Aorta (tissue), 5 donors: ENCODE results near the gene METTL23. TPM values are rescaled to one million over a fixed set of nuclear protein-coding genes. Genes with fewer than 3 reads are reported as not detected.
A peak's percentile ranks its signal among the peaks of the same experiment; 100 is the strongest.
"Not testable (repeated sequence)": the region's sequence is repeated elsewhere in the genome, so short reads cannot be mapped to it uniquely, and the experiment has no call there.

Source experiments
- ATAC-seq: fragments of 200-7000 bp; cut with Tn5 transposase; one replicate; pipeline ENCODE4 v1.9.1; 2022; ENCODE audit warnings: moderate library complexity; ENCODE audit not compliant: low FRiP score
- DNase-seq, 2 donors: peaks; one replicate each; pipeline ENCODE4 v3.0.0-alpha.2; 2020
- H3K27ac ChIP-seq, 2 donors: one replicate each; pipeline ENCODE4 v1.5.1; 2013; ENCODE audit warnings: low read length in 2 of 2, mild to moderate bottlenecking in 2 of 2, moderate library complexity in 2 of 2, control low read depth in 1 of 2, inconsistent platforms in 1 of 2, low read depth in 1 of 2
- H3K27me3 ChIP-seq, 2 donors: one replicate each; pipeline ENCODE4 v1.6.1; 2013; ENCODE audit warnings: control low read depth in 1 of 2, low read length in 1 of 2, mild to moderate bottlenecking in 1 of 2, moderate library complexity in 1 of 2; ENCODE audit not compliant: insufficient read depth in 2 of 2, control insufficient read depth in 1 of 2
- H3K36me3 ChIP-seq, 2 donors: one replicate each; pipeline ENCODE4 v1.6.1; 2013; ENCODE audit warnings: control low read depth in 1 of 2, low read length in 1 of 2, mild to moderate bottlenecking in 1 of 2; ENCODE audit not compliant: insufficient read depth in 2 of 2, control insufficient read depth in 1 of 2
- H3K4me1 ChIP-seq, 2 donors: one replicate each; pipeline ENCODE4 v1.6.1; 2013; ENCODE audit warnings: low read length in 2 of 2, control low read depth in 1 of 2, mild to moderate bottlenecking in 1 of 2, moderate library complexity in 1 of 2; ENCODE audit not compliant: insufficient read depth in 2 of 2, control insufficient read depth in 1 of 2
- H3K4me3 ChIP-seq, 2 donors: one replicate each; pipeline ENCODE4 v1.5.1; 2013; ENCODE audit warnings: low read length in 2 of 2, control low read depth in 1 of 2, mild to moderate bottlenecking in 1 of 2
- H3K9me3 ChIP-seq: one replicate; pipeline ENCODE4 v1.6.1; 2013; ENCODE audit warnings: mild to moderate bottlenecking, low read length; ENCODE audit not compliant: control insufficient read depth
- WGBS, 2 donors: extraction: QIAGEN DNeasy Blood & Tissue Kit; methylation state at CpG; one replicate each; pipeline ENCODE4 v1.1.7; 2013; 5-methylcytosine and 5-hydroxymethylcytosine counted together
- intact Hi-C, 2 donors: fragments of 100-400 bp; cut with DNase I; formaldehyde crosslinking; loops; one replicate each; pipeline versions ENCODE4 v1.14.2 to v1.15.0; 2022
- polyA plus RNA-seq, 2 donors: library from polyadenylated mRNA; stranded (reverse); fragments of 200-250 nt; gene quantifications; one replicate each; pipeline ENCODE4 v1.2.3, GENCODE V29; 2013
- total RNA-seq, 2 donors: library from RNA; stranded (reverse); fragmentation: NEBNext Ultra II Directional; extraction: Animal tissue kit (Norgen Biotek cat#: 25700); gene quantifications; one replicate each; pipeline ENCODE4 v1.2.1, GENCODE V29; 2021
- donor health status: healthy with polysubstance abuse.
- donor health status: Bipolar disorder and iron deficiency.
- donor health status: DM: no; HTN: no; CAD: no.
- donor health status: DM: no; HTN: no; CAD: no.
- donor health status: DM: yes; HTN: yes; CAD: no.

Gene METTL23
- total and polyA plus RNA-seq, 4 donors = 26.8 to 37.5 (median 28.2) TPM

DNA sequence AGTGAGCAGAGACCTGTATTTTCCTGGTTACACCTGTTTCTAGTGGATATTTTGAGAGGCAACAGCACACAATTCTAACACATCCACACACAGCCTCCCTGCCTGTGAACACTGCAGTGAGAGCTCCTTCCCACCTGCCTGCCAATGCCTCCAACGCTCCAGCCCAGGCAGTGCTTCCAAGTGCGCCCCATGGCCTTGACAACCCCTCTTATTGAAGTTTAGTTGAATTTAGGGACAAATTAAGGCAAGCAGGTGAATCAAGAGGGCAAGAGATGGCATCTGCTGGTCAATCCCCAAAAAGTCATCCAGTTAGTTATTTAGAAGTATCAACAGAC, 11.2 kb upstream of the METTL23 start:
- Histone ChIP-seq H3K36me3 (peaks cover 4 to 14% of the 10 kb centered on the region in 2 donors), H3K27me3 (no peaks in the 10 kb centered on the region), H3K27ac (no peak overlapping the region), H3K4me3 (no peak overlapping the region), H3K4me1 (no peaks in the 10 kb centered on the region), H3K9me3 (no peaks in the 10 kb centered on the region)
- intact Hi-C loops = loop anchor here (2.0 to 10.0 kb wide), 4 partner anchors 27 to 191 kb away; no protein-coding TSS in a partner anchor
- DNase-seq (no peak), ATAC-seq (no peak)
- WGBS, 2 donors = 80 to 83% methylated on average over 2 of the region's 2 CpGs

DNA sequence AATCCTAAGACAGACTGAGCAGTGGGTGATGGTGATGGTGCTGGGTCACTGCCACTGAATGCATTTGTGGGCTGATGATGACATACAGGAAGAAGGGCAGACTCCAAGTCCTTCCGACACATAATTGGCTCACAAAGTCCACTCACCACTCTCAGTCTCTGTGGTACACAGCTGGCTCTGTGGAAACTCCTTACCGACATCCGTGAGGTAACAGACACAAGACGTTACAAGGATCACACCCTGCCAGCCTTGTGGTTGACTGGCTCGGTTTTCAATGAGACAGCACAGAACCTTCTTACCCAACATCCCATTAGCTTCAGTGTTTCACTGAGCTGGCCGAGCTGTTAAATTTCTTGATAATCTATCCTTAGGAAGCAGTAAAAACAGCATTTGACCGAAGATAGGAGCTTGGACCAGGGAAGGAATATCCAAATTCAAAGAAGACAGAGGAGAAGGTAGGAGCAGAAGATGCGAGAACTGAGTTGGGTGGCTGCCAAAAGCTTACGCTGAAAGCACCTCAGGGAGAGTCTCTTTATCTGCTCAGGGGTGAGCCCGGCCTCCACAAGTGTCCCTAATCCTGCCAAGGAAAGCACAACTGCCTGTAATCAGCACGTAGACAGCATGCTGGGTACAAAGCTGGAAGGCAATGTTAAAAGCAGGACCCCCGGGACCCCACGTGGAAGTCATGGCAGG, 10.3 kb upstream of the METTL23 start:
- no peak overlapping the region for H3K4me3 ChIP-seq
- ATAC-seq = peak; percentile 34
- intact Hi-C loops = loop anchor here (5.0 to 10.0 kb wide), 3 partner anchors 44 to 191 kb away; no protein-coding TSS in a partner anchor
- H3K27me3 ChIP-seq = no peaks in the 10 kb centered on the region
- H3K27ac ChIP-seq = peak overlapping the region in 1 of 2 donors; percentile 61
- WGBS, 2 donors = 45 to 50% methylated on average over 13 of the region's 13 CpGs
- peak in 1 of 2 donors; percentile 79 for DNase-seq
- no peaks in the 10 kb centered on the region for H3K4me1 ChIP-seq
- peaks cover 4 to 17% of the 10 kb centered on the region in 2 donors for H3K36me3 ChIP-seq
- no peaks in the 10 kb centered on the region for H3K9me3 ChIP-seq

DNA sequence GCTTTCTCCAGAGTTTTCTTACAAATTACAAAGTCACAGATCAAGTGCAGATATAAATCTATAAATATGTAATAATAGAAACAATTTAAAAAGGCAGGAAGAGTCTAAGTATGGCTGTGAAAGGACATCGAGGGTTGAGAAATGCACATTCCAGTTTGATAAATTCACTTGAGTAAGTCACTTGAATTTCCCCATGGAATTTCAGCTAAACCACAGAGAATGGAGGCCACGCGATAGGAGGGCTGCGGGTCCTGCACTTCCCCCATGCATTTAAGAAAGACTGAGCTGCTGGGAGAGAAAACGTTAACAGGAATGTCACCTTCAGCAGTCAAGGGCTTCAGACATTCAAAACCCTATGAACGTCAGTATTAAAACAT, 9.8 kb upstream of the METTL23 start:
- no peak for ATAC-seq
- H3K27ac ChIP-seq = peak overlapping the region in 1 of 2 donors; percentile 61
- H3K36me3 ChIP-seq = peaks cover 4 to 17% of the 10 kb centered on the region in 2 donors
- no peaks in the 10 kb centered on the region for H3K9me3 ChIP-seq
- intact Hi-C loops = loop anchor here (5.0 to 10.0 kb wide), 3 partner anchors 45 to 192 kb away; no protein-coding TSS in a partner anchor
- no peak overlapping the region for H3K4me3 ChIP-seq
- no peak for DNase-seq
- H3K4me1 ChIP-seq = no peaks in the 10 kb centered on the region
- 42 to 51% methylated on average over 6 of the region's 6 CpGs for WGBS, 2 donors
- H3K27me3 ChIP-seq = no peaks in the 10 kb centered on the region

DNA sequence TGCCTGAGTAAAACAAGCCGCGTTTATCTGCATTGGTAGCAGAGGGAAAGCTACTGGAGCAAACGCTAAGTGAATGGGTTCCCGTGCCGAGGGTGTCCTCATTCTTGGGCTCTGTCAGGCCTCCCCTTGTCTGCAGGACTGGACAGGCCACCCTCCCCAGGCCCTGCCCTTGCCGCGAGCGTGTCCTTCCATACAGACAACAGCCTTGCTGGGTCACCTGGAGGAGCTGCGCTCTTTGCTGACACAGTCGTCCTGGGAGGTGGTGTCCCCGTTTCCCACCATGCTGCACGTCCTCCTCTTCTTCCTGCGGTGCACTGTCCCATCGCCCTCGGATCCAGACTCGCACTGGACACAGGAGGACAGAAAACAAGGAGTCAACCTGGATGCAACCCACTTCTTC, 8.1 kb upstream of the METTL23 start:
- no peak overlapping the region for H3K4me3 ChIP-seq
- WGBS, 2 donors = 85 to 87% methylated on average over 16 of the region's 16 CpGs

DNA sequence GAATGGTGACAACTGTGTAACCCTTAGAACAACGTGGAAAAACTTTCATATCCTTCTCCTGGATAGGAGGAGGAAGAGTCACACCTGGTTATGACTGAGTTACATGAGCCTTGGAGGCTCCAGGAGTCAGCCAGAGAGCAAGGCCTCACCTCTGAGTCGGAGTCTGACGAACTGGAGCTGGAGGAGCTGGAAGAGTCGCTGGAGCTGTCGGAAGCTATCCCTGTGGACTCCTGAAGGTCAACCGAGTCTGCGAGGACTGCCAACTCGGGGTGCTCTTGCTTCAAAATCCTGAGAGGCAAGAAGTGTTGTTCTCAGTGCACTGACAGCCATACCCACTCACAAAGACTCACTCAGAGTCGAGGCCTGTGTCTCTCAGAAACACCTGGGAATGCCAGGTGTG, 6.4 kb upstream of the METTL23 start:
- WGBS, 2 donors = 91 to 95% methylated on average over 9 of the region's 9 CpGs
- Histone ChIP-seq H3K9me3 (no peaks in the 10 kb centered on the region), H3K4me3 (no peak overlapping the region), H3K4me1 (peaks cover 0 to 3% of the 10 kb centered on the region in 2 donors), H3K27me3 (no peaks in the 10 kb centered on the region), H3K36me3 (peaks cover 4 to 19% of the 10 kb centered on the region in 2 donors), H3K27ac (no peak overlapping the region)
- DNase-seq (no peak), ATAC-seq (no peak)
- intact Hi-C loops = loop anchor here in 1 of 2 donors (2.0 kb wide), 1 partner anchor 163 kb away; no protein-coding TSS in a partner anchor

More for the DNA sequence above, 8.1 kb upstream of the METTL23 start:
- no peak overlapping the region for H3K27ac ChIP-seq
- no peak for ATAC-seq
- no peaks in the 10 kb centered on the region for H3K9me3 ChIP-seq
- intact Hi-C loops = loop anchor here (5.0 to 10.0 kb wide), 3 partner anchors 46 to 194 kb away; no protein-coding TSS in a partner anchor
- H3K4me1 ChIP-seq = no peaks in the 10 kb centered on the region
- H3K27me3 ChIP-seq = no peaks in the 10 kb centered on the region
- peaks cover 4 to 19% of the 10 kb centered on the region in 2 donors for H3K36me3 ChIP-seq
- no peak for DNase-seq

DNA sequence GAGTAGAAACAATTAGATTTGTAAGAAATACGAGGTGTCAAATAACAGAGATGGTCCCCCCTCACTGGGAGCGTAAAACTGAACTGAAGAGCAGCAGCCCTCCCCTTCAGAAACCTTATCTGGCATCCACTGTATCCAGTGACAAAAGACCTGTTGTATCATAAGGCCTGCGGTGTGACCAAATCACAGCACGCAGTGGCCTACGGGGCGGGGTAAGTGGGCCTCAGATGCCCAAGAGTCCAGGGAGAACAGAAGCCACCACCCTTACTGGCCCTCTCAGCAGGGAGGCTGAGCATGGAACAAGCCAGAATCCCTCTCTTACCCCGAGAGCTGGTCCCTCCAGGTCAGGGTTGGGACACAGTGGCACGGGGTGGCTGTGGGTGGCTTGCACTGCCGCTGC, 5.7 kb upstream of the METTL23 start:
- Histone ChIP-seq H3K27ac (no peak overlapping the region), H3K4me1 (peaks cover 0 to 3% of the 10 kb centered on the region in 2 donors), H3K9me3 (no peaks in the 10 kb centered on the region), H3K36me3 (peaks cover 4 to 19% of the 10 kb centered on the region in 2 donors), H3K27me3 (no peaks in the 10 kb centered on the region), H3K4me3 (no peak overlapping the region)
- WGBS, 2 donors = 86% methylated on average over 9 of the region's 9 CpGs
- no peak for DNase-seq
- no peak for ATAC-seq
- intact Hi-C loops = loop anchor here in 1 of 2 donors (2.0 kb wide), 1 partner anchor 164 kb away; no protein-coding TSS in a partner anchor

DNA sequence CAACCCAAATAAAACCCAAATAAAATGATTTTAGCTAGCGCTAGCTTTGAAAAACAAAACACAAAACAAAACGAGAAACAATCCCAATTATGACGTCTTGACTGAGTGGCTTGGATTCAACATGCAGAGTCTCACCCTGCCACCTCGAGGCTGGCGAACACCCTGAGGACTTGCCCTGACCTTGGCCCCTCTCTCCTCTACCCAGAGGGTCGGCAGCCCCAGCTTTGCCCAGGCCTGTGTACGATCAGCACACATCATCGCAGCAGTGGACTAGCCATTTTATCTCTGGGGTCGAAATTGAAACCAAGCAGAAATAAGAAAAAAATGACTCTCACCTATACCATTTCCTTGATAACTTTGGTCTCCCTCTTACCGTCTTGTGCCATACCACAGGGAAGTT, 5.2 kb upstream of the METTL23 start:
- H3K36me3 ChIP-seq = peaks cover 4 to 17% of the 10 kb centered on the region in 2 donors
- ATAC-seq (no peak), DNase-seq (no peak)
- H3K27me3 ChIP-seq = no peaks in the 10 kb centered on the region
- H3K9me3 ChIP-seq = no peaks in the 10 kb centered on the region
- intact Hi-C loops = loop anchor here in 1 of 2 donors (2.0 kb wide), 1 partner anchor 165 kb away; no protein-coding TSS in a partner anchor
- peaks cover 0 to 3% of the 10 kb centered on the region in 2 donors for H3K4me1 ChIP-seq
- H3K4me3 ChIP-seq = no peak overlapping the region
- 82 to 84% methylated on average over 10 of the region's 10 CpGs for WGBS, 2 donors
- H3K27ac ChIP-seq = no peak overlapping the region

DNA sequence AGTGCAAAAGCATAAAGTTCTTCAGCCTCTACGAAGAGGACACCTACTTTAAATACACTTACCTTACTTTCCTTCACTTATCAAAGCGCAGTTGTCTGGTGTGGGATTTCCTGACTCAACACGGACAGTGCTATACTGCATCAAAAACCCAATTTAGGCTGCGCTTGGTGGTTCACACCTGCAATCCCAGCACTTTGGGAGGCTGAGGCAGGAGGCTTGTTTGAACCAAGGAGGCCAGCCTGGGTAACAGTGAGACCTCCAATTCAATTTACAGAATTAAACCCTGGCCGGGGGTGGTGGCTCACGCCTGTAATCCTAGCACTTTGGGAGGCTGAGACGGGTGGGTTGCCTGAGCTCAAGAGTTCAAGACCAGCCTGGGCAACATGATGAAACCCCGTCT, 4.4 kb upstream of the METTL23 start:
- Histone ChIP-seq H3K9me3 (no peaks in the 10 kb centered on the region), H3K36me3 (peaks cover 4 to 17% of the 10 kb centered on the region in 2 donors), H3K4me3 (no peak overlapping the region), H3K27me3 (no peaks in the 10 kb centered on the region), H3K4me1 (peaks cover 0 to 3% of the 10 kb centered on the region in 2 donors), H3K27ac (no peak overlapping the region)
- ATAC-seq (no peak), DNase-seq (no peak)
- intact Hi-C loops = no loop called here
- WGBS, 2 donors = 90% methylated on average over 8 of the region's 8 CpGs

DNA sequence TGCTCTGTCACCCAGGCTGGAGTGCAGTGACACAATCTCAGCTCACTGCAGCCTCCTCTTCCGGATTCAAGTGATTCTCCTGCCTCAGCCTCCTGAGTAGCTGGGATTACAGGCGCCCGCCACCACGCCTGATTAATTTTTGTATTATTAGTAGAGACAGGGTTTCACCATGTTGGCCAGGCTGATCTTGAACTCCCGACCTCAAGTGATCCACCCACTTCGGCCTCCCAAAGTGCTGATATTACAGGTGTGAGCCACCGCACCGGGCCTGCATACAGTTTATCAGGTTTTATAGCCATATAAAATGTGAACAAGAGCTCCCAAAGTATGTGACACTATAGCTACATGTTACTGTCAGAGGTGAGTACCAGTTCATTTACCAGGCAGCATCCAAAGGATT, 3.7 kb upstream of the METTL23 start:
- H3K27me3 ChIP-seq, DNase-seq, H3K27ac ChIP-seq, intact Hi-C loops, H3K9me3 ChIP-seq, ATAC-seq, H3K4me3 ChIP-seq, H3K4me1 ChIP-seq: not testable (repeated sequence)
- WGBS, 2 donors = 94 to 95% methylated on average over 8 of the region's 8 CpGs
- H3K36me3 ChIP-seq = peaks cover 4 to 17% of the 10 kb centered on the region in 2 donors
